ENCODE measurements around the gene PDGFC. TPM values are rescaled to one million over a fixed set of nuclear protein-coding genes. Genes with fewer than 3 reads are reported as not detected.
"Not testable (repeated sequence)": the region's sequence is repeated elsewhere in the genome, so short reads cannot be mapped to it uniquely, and the experiment has no call there.

Gene PDGFC
- polyA plus RNA-seq, 1 experiment = 72.7 TPM

- ChIA-PET POLR2A (no interaction called here), CTCF (interaction anchor here (1.1 kb wide), 1 partner anchor 96 kb away, joined by 3 read pairs; no protein-coding TSS in a partner anchor)
- H3K9me3 ChIP-seq (ENCODE audit: control insufficient read depth, insufficient read depth, low read length) = no peaks in the 10 kb centered on the region
- H3K27ac ChIP-seq (ENCODE audit: low read depth, low read length) = no peak overlapping the region
- TF ChIP-seq CTCF (IDR thresholded peaks at IDR 0.05; ENCODE audit: low read depth, low read length) = no peak
- no peak overlapping the region for H3K4me3 ChIP-seq (ENCODE audit: low read depth, low read length)
- DNase-seq (ENCODE audit: low read depth, low spot score) = no peak
- no peaks in the 10 kb centered on the region for H3K27me3 ChIP-seq (ENCODE audit: control insufficient read depth, insufficient read depth, low read length)
Measured at GRCh38 chr4:156870131-156870530, 101.5 kb downstream of the PDGFC start.

GRCh38 chr4:156866088-156866487 lies 105.5 kb downstream of the PDGFC start:
- H3K27me3 ChIP-seq (ENCODE audit: control insufficient read depth, insufficient read depth, low read length); DNase-seq (ENCODE audit: low read depth, low spot score); CTCF ChIA-PET; POLR2A ChIA-PET; H3K27ac ChIP-seq (ENCODE audit: low read depth, low read length); H3K4me3 ChIP-seq (ENCODE audit: low read depth, low read length); H3K9me3 ChIP-seq (ENCODE audit: control insufficient read depth, insufficient read depth, low read length): not testable (repeated sequence)

- Histone ChIP-seq H3K27ac (ENCODE audit: low read depth, low read length) (no peak overlapping the region), H3K9me3 (ENCODE audit: control insufficient read depth, insufficient read depth, low read length) (no peaks in the 10 kb centered on the region), H3K27me3 (ENCODE audit: control insufficient read depth, insufficient read depth, low read length) (no peaks in the 10 kb centered on the region), H3K4me3 (ENCODE audit: low read depth, low read length) (no peak overlapping the region)
- ChIA-PET CTCF (no interaction called here), POLR2A (no interaction called here)
- TF ChIP-seq CTCF (IDR thresholded peaks at IDR 0.05; ENCODE audit: low read depth, low read length) = no peak
- no peak for DNase-seq (ENCODE audit: low read depth, low spot score)
Measured at GRCh38 chr4:156865451-156865850, 106.1 kb downstream of the PDGFC start.

GRCh38 chr4:156858071-156858470 lies 113.5 kb downstream of the PDGFC start:
- TF ChIP-seq CTCF (IDR thresholded peaks at IDR 0.05; ENCODE audit: low read depth, low read length) = no peak
- Histone ChIP-seq H3K27me3 (ENCODE audit: control insufficient read depth, insufficient read depth, low read length) (no peaks in the 10 kb centered on the region), H3K4me3 (ENCODE audit: low read depth, low read length) (no peak overlapping the region), H3K9me3 (ENCODE audit: control insufficient read depth, insufficient read depth, low read length) (no peaks in the 10 kb centered on the region), H3K27ac (ENCODE audit: low read depth, low read length) (no peak overlapping the region)
- DNase-seq (ENCODE audit: low read depth, low spot score) = no peak
- CTCF ChIA-PET = no interaction called here
- POLR2A ChIA-PET = no interaction called here

- CTCF ChIA-PET = interaction anchor here (1.1 kb wide), 1 partner anchor 48 kb away, joined by 3 read pairs; no protein-coding TSS in a partner anchor
- no peak for TF ChIP-seq CTCF (IDR thresholded peaks at IDR 0.05; ENCODE audit: low read depth, low read length)
- H3K4me3 ChIP-seq (ENCODE audit: low read depth, low read length) = no peak overlapping the region
- H3K27ac ChIP-seq (ENCODE audit: low read depth, low read length) = no peak overlapping the region
- DNase-seq (ENCODE audit: low read depth, low spot score) = no peak
- POLR2A ChIA-PET = no interaction called here
- H3K9me3 ChIP-seq (ENCODE audit: control insufficient read depth, insufficient read depth, low read length) = peaks cover 23% of the 10 kb centered on the region
- H3K27me3 ChIP-seq (ENCODE audit: control insufficient read depth, insufficient read depth, low read length) = no peaks in the 10 kb centered on the region
Measured at GRCh38 chr4:156838761-156839160, 132.8 kb downstream of the PDGFC start.
